Stimulated activated naive B cell treated with anti-CD40 and anti-IgM and Interleukin-4, amounts not matched to agents 10 μg/mL and 1 μg/mL and 100 μg/mL, for 72 hours (primary cell): Measurements from ENCODE around the gene ERCC3.

Experiments
- ATAC-seq, 2 donors: fragments of 150-1000 bp; cut with Tn5 transposase; replicated peaks; 2 replicates each; pipeline ENCODE4 v1.10.0; 2021; ENCODE audit warnings: moderate library complexity in 1 of 2
- DNase-seq: peaks from one replicate; pipeline ENCODE4 v3.0.0; 2021
- H3K27ac Mint-ChIP-seq: one replicate; pipeline ENCODE4 v1.8.0; 2022; ENCODE audit warnings: mild to moderate bottlenecking, mixed read lengths
- H3K27me3 Mint-ChIP-seq, 2 donors: one replicate each; pipeline ENCODE4 v1.8.0; 2022; ENCODE audit warnings: mixed read lengths in 2 of 2
- H3K36me3 Mint-ChIP-seq, 2 donors: one replicate each; pipeline ENCODE4 v1.8.0; 2022; ENCODE audit warnings: mixed read lengths in 2 of 2, mild to moderate bottlenecking in 1 of 2
- H3K4me1 Mint-ChIP-seq, 2 donors: one replicate each; pipeline ENCODE4 v1.8.0; 2022; ENCODE audit warnings: mixed read lengths in 2 of 2, mild to moderate bottlenecking in 1 of 2
- H3K4me3 Mint-ChIP-seq, 2 donors: one replicate each; pipeline ENCODE4 v1.8.0; 2022; ENCODE audit warnings: mild to moderate bottlenecking in 2 of 2, mixed read lengths in 2 of 2, moderate library complexity in 1 of 2
- H3K9me3 Mint-ChIP-seq, 2 donors: one replicate each; pipeline ENCODE4 v1.8.0; 2022; ENCODE audit warnings: mixed read lengths in 2 of 2, mild to moderate bottlenecking in 1 of 2

Gene ERCC3

GRCh38 chr2:127309468-127309867 is 15.5 kb upstream of the ERCC3 start:
- Mint-ChIP-seq H3K9me3 (no peaks in the 10 kb centered on the region), H3K27me3 (no peaks in the 10 kb centered on the region), H3K27ac (no peak overlapping the region), H3K36me3 (peaks cover 28 to 48% of the 10 kb centered on the region in 2 donors), H3K4me1 (peaks cover 10 to 14% of the 10 kb centered on the region in 2 donors), H3K4me3 (no peak overlapping the region)
- no peak for DNase-seq
- ATAC-seq: no peak

GRCh38 chr2:127308586-127309138 is 14.7 kb upstream of the ERCC3 start:
- H3K27ac Mint-ChIP-seq: no peak overlapping the region
- DNase-seq (no peak), ATAC-seq (no peak)
- no peaks in the 10 kb centered on the region for H3K27me3 Mint-ChIP-seq
- no peak overlapping the region for H3K4me3 Mint-ChIP-seq
- H3K4me1 Mint-ChIP-seq: peaks cover 4 to 6% of the 10 kb centered on the region in 2 donors
- H3K9me3 Mint-ChIP-seq: no peaks in the 10 kb centered on the region
- H3K36me3 Mint-ChIP-seq: peaks cover 28 to 42% of the 10 kb centered on the region in 2 donors

- DNase-seq (no peak), ATAC-seq (no peak)
- Mint-ChIP-seq H3K27ac (no peak overlapping the region), H3K4me1 (no peaks in the 10 kb centered on the region), H3K9me3 (no peaks in the 10 kb centered on the region), H3K36me3 (peaks cover 28 to 39% of the 10 kb centered on the region in 2 donors), H3K27me3 (no peaks in the 10 kb centered on the region), H3K4me3 (no peak overlapping the region)
Measured at GRCh38 chr2:127305990-127306585, 12.1 kb upstream of the ERCC3 start.

GRCh38 chr2:127302168-127302567 is 8.2 kb upstream of the ERCC3 start:
- H3K36me3 Mint-ChIP-seq: peaks cover 14 to 18% of the 10 kb centered on the region in 2 donors
- H3K4me1 Mint-ChIP-seq: no peaks in the 10 kb centered on the region
- H3K9me3 Mint-ChIP-seq: no peaks in the 10 kb centered on the region
- H3K27ac Mint-ChIP-seq: no peak overlapping the region
- no peak for ATAC-seq
- H3K4me3 Mint-ChIP-seq: no peak overlapping the region
- DNase-seq: no peak
- no peaks in the 10 kb centered on the region for H3K27me3 Mint-ChIP-seq

GRCh38 chr2:127293386-127293747 is 577 bp downstream of the ERCC3 start:
- peak overlapping the region; percentile 99 for H3K27ac Mint-ChIP-seq
- peak in 1 of 2 donors; percentile 16 for ATAC-seq
- peak overlapping the region; percentile 97 to 100 for H3K4me3 Mint-ChIP-seq
- peaks cover 0 to 1% of the 10 kb centered on the region in 2 donors for H3K9me3 Mint-ChIP-seq
- peaks cover 26 to 42% of the 10 kb centered on the region in 2 donors for H3K36me3 Mint-ChIP-seq
- H3K27me3 Mint-ChIP-seq: no peaks in the 10 kb centered on the region
- no peak for DNase-seq
- H3K4me1 Mint-ChIP-seq: peaks cover 21 to 33% of the 10 kb centered on the region in 2 donors

GRCh38 chr2:127288274-127288673 is 5.7 kb downstream of the ERCC3 start:
- no peak for ATAC-seq
- Mint-ChIP-seq H3K4me1 (peaks cover 13 to 43% of the 10 kb centered on the region in 2 donors), H3K27ac (no peak overlapping the region)

GRCh38 chr2:127283275-127283674 is 10.7 kb downstream of the ERCC3 start:
- Mint-ChIP-seq H3K36me3 (peaks cover 68 to 85% of the 10 kb centered on the region in 2 donors), H3K9me3 (peaks cover 5 to 6% of the 10 kb centered on the region in 2 donors)

More at GRCh38 chr2:127288274-127288673, 5.7 kb downstream of the ERCC3 start:
- H3K27me3 Mint-ChIP-seq: no peaks in the 10 kb centered on the region
- DNase-seq: no peak
- H3K36me3 Mint-ChIP-seq: peaks cover 62 to 79% of the 10 kb centered on the region in 2 donors
- H3K4me3 Mint-ChIP-seq: no peak overlapping the region
- peaks cover 5 to 6% of the 10 kb centered on the region in 2 donors for H3K9me3 Mint-ChIP-seq

GRCh38 chr2:127280693-127281092 is 13.3 kb downstream of the ERCC3 start:
- Mint-ChIP-seq H3K4me1 (peaks cover 41 to 67% of the 10 kb centered on the region in 2 donors), H3K9me3 (peaks cover 5 to 6% of the 10 kb centered on the region in 2 donors), H3K4me3 (no peak overlapping the region)

More at GRCh38 chr2:127283275-127283674, 10.7 kb downstream of the ERCC3 start:
- Mint-ChIP-seq H3K27me3 (no peaks in the 10 kb centered on the region), H3K27ac (no peak overlapping the region), H3K4me3 (no peak overlapping the region), H3K4me1 (peaks cover 24 to 45% of the 10 kb centered on the region in 2 donors)
- DNase-seq (no peak), ATAC-seq (no peak)

GRCh38 chr2:127279781-127280180 is 14.2 kb downstream of the ERCC3 start:
- Mint-ChIP-seq H3K4me1 (peaks cover 45 to 67% of the 10 kb centered on the region in 2 donors), H3K27me3 (no peaks in the 10 kb centered on the region), H3K27ac (no peak overlapping the region), H3K36me3 (peaks cover 70 to 89% of the 10 kb centered on the region in 2 donors), H3K9me3 (peaks cover 5 to 6% of the 10 kb centered on the region in 2 donors), H3K4me3 (no peak overlapping the region)
- no peak for DNase-seq
- ATAC-seq: no peak

More at GRCh38 chr2:127280693-127281092, 13.3 kb downstream of the ERCC3 start:
- DNase-seq: no peak
- Mint-ChIP-seq H3K27ac (no peak overlapping the region), H3K27me3 (no peaks in the 10 kb centered on the region), H3K36me3 (peaks cover 72 to 89% of the 10 kb centered on the region in 2 donors)
- ATAC-seq: no peak

GRCh38 chr2:127278959-127279358 is 15.0 kb downstream of the ERCC3 start:
- DNase-seq (no peak), ATAC-seq (no peak)
- Mint-ChIP-seq H3K9me3 (peaks cover 2% of the 10 kb centered on the region in 2 donors), H3K4me1 (peaks cover 42 to 58% of the 10 kb centered on the region in 2 donors), H3K27me3 (no peaks in the 10 kb centered on the region), H3K36me3 (peaks cover 70 to 85% of the 10 kb centered on the region in 2 donors), H3K27ac (peak overlapping the region; percentile 67), H3K4me3 (no peak overlapping the region)

- DNase-seq: peak; percentile 25
- Mint-ChIP-seq H3K9me3 (no peaks in the 10 kb centered on the region), H3K27me3 (no peaks in the 10 kb centered on the region), H3K4me1 (peaks cover 34 to 42% of the 10 kb centered on the region in 2 donors), H3K27ac (peak overlapping the region; percentile 87), H3K4me3 (no peak overlapping the region), H3K36me3 (peaks cover 68 to 83% of the 10 kb centered on the region in 2 donors)
- peak; percentile 97 for ATAC-seq
Measured at GRCh38 chr2:127277028-127277427, 16.9 kb downstream of the ERCC3 start.

GRCh38 chr2:127275789-127276188 is 18.2 kb downstream of the ERCC3 start:
- Mint-ChIP-seq H3K36me3 (peaks cover 71 to 78% of the 10 kb centered on the region in 2 donors), H3K4me3 (no peak overlapping the region)

GRCh38 chr2:127275356-127275755 is 18.6 kb downstream of the ERCC3 start:
- H3K4me1 Mint-ChIP-seq: peaks cover 29 to 42% of the 10 kb centered on the region in 2 donors
- peaks cover 72 to 78% of the 10 kb centered on the region in 2 donors for H3K36me3 Mint-ChIP-seq
- DNase-seq: no peak

More at GRCh38 chr2:127275789-127276188, 18.2 kb downstream of the ERCC3 start:
- Mint-ChIP-seq H3K9me3 (peaks cover 0 to 3% of the 10 kb centered on the region in 2 donors), H3K27ac (no peak overlapping the region), H3K4me1 (peaks cover 29 to 42% of the 10 kb centered on the region in 2 donors), H3K27me3 (no peaks in the 10 kb centered on the region)
- ATAC-seq (no peak), DNase-seq (no peak)

GRCh38 chr2:127270663-127271062 is 23.3 kb downstream of the ERCC3 start:
- H3K27ac Mint-ChIP-seq: no peak overlapping the region
- H3K4me3 Mint-ChIP-seq: no peak overlapping the region
- DNase-seq (no peak), ATAC-seq (no peak)
- peaks cover 0 to 3% of the 10 kb centered on the region in 2 donors for H3K9me3 Mint-ChIP-seq
- peaks cover 4 to 7% of the 10 kb centered on the region in 2 donors for H3K4me1 Mint-ChIP-seq
- no peaks in the 10 kb centered on the region for H3K27me3 Mint-ChIP-seq
- peaks cover 60 to 73% of the 10 kb centered on the region in 2 donors for H3K36me3 Mint-ChIP-seq

More at GRCh38 chr2:127275356-127275755, 18.6 kb downstream of the ERCC3 start:
- Mint-ChIP-seq H3K27ac (no peak overlapping the region), H3K4me3 (no peak overlapping the region), H3K27me3 (no peaks in the 10 kb centered on the region), H3K9me3 (peaks cover 0 to 3% of the 10 kb centered on the region in 2 donors)
- no peak for ATAC-seq
